SK-N-SH treated with all-trans-retinoic acid at 6 μM for 48 hours (cell line): ENCODE results near the gene MTPN.

Experiments used
- ARNTL ChIP-seq: fragments of 450-650 bp; formaldehyde crosslinking; IDR thresholded peaks from 2 replicates; pipeline ENCODE4 v1.5.0; 2020; ENCODE audit warnings: low read depth, mild to moderate bottlenecking, moderate library complexity, borderline replicate concordance
- CREB5 ChIP-seq: fragments of 250-450 bp; sonication (Bioruptor Pico); IDR thresholded peaks from 2 replicates; pipeline ENCODE4 v1.5.1; 2020; ENCODE audit warnings: low read depth, mild to moderate bottlenecking, moderate library complexity
- GLIS3 ChIP-seq: fragments of 250-450 bp; sonication (Bioruptor Pico); IDR thresholded peaks from 2 replicates; pipeline ENCODE4 v1.5.0; 2020; ENCODE audit warnings: mild to moderate bottlenecking, moderate library complexity
- PATZ1 ChIP-seq: fragments of 250-450 bp; sonication (Bioruptor Pico); IDR thresholded peaks from 2 replicates; pipeline ENCODE4 v1.8.0; 2020; ENCODE audit warnings: mild to moderate bottlenecking, moderate library complexity, borderline replicate concordance
- PPARA ChIP-seq: fragments of 250-450 bp; sonication (Bioruptor Pico); IDR thresholded peaks from 2 replicates; pipeline ENCODE4 v1.5.0; 2020; ENCODE audit warnings: mild to moderate bottlenecking, borderline replicate concordance
- RARB ChIP-seq: fragments of 250-450 bp; sonication (Bioruptor Pico); IDR thresholded peaks from 2 replicates; pipeline ENCODE4 v1.8.0; 2021; ENCODE audit warnings: mild to moderate bottlenecking, moderate library complexity
- SNAI2 ChIP-seq: fragments of 250-450 bp; sonication (Bioruptor Pico); IDR thresholded peaks from 2 replicates; pipeline ENCODE4 v1.5.0; 2020; ENCODE audit warnings: mild to moderate bottlenecking, moderate library complexity
- TOX ChIP-seq: fragments of 250-450 bp; sonication (Bioruptor Pico); IDR thresholded peaks from 2 replicates; pipeline ENCODE4 v1.8.0; 2021; ENCODE audit warnings: mild to moderate bottlenecking, moderate library complexity, borderline replicate concordance
- TSHZ2 ChIP-seq: fragments of 250-450 bp; sonication (Bioruptor Pico); IDR thresholded peaks from 2 replicates; pipeline ENCODE4 v1.5.0; 2020; ENCODE audit warnings: mild to moderate bottlenecking, moderate library complexity
- ZC3H10 ChIP-seq: fragments of 250-450 bp; sonication (Bioruptor Pico); IDR thresholded peaks from 2 replicates; pipeline ENCODE4 v1.5.1; 2021; ENCODE audit warnings: mild to moderate bottlenecking, moderate library complexity
- ZFP3 ChIP-seq: fragments of 250-450 bp; sonication (Bioruptor Pico); IDR thresholded peaks from 2 replicates; pipeline ENCODE4 v1.5.0; 2020; ENCODE audit warnings: mild to moderate bottlenecking, moderate library complexity
- ZNF565 ChIP-seq: fragments of 450-650 bp; formaldehyde crosslinking; conservative IDR thresholded peaks from 2 replicates; pipeline ENCODE4 v1.5.0; 2020; ENCODE audit warnings: low read depth, mild to moderate bottlenecking, moderate library complexity
- ZNF70 ChIP-seq: fragments of 450-650 bp; formaldehyde crosslinking; IDR thresholded peaks from 2 replicates; pipeline ENCODE4 v1.5.0; 2020; ENCODE audit warnings: mild to moderate bottlenecking, moderate library complexity

DNA sequence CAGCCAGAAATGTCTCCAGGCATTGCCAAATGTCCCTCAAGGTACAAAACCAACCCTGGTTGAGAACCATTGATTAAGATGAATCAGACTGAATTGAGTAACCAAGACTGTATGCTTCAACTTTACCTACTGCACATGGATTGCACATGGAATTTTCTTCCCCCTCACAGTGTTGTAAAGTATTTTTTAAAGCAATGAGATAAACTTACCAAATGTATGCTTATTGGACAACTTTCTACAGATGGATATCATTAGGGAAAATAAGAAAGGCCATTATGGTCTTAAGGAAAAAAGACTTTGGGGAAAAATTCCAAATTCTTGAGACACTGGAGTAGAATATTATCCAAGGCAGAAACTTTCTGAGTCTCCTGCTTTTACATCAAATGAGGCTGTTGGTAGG, 20.9 kb upstream of the MTPN start:
- no peak for TF ChIP-seq SNAI2
- TF ChIP-seq ZNF70 (CRISPR knock-in tag) = no peak
- no peak for TF ChIP-seq ZFP3
- TF ChIP-seq TOX (CRISPR knock-in tag) = no peak
- no peak for TF ChIP-seq GLIS3 (CRISPR knock-in tag)
- no peak for TF ChIP-seq CREB5 (CRISPR knock-in tag)
- TF ChIP-seq TSHZ2 (CRISPR knock-in tag) = no peak
- no peak for TF ChIP-seq ZNF565 (CRISPR knock-in tag)
- no peak for TF ChIP-seq RARB (CRISPR knock-in tag)
- no peak for TF ChIP-seq PATZ1 (CRISPR knock-in tag)
- no peak for TF ChIP-seq ARNTL (CRISPR knock-in tag)
- no peak for TF ChIP-seq PPARA (CRISPR knock-in tag)
- no peak for TF ChIP-seq ZC3H10
